Erythroblast (primary cell): ENCODE measurements around the gene GAB4.
"Not testable (repeated sequence)": the region's sequence is repeated elsewhere in the genome, so short reads cannot be mapped to it uniquely, and the experiment has no call there.

Source experiments
- DNase-seq, 2 experiments: peaks; one replicate each; lab custom pipeline; 2025; lab: John Stamatoyannopoulos, UW
- GATA1 ChIP-seq: IDR thresholded peaks from 2 replicates; pipeline ENCODE4 v1.6.1; 2011; ENCODE audit warnings: low read depth, mild to moderate bottlenecking, control low read depth, low read length, moderate library complexity
- POLR2A ChIP-seq: IDR thresholded peaks from 2 replicates; pipeline ENCODE4 v1.6.1; 2011; ENCODE audit warnings: mild to moderate bottlenecking, low read length

GAB4 gene, protein sequence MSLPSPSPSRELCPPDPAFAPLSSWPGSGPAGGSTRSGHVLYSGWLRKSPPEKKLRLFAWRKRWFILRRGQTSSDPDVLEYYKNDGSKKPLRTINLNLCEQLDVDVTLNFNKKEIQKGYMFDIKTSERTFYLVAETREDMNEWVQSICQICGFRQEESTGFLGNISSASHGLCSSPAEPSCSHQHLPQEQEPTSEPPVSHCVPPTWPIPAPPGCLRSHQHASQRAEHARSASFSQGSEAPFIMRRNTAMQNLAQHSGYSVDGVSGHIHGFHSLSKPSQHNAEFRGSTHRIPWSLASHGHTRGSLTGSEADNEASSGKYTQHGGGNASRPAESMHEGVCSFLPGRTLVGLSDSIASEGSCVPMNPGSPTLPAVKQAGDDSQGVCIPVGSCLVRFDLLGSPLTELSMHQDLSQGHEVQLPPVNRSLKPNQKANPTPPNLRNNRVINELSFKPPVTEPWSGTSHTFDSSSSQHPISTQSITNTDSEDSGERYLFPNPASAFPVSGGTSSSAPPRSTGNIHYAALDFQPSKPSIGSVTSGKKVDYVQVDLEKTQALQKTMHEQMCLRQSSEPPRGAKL

DNA sequence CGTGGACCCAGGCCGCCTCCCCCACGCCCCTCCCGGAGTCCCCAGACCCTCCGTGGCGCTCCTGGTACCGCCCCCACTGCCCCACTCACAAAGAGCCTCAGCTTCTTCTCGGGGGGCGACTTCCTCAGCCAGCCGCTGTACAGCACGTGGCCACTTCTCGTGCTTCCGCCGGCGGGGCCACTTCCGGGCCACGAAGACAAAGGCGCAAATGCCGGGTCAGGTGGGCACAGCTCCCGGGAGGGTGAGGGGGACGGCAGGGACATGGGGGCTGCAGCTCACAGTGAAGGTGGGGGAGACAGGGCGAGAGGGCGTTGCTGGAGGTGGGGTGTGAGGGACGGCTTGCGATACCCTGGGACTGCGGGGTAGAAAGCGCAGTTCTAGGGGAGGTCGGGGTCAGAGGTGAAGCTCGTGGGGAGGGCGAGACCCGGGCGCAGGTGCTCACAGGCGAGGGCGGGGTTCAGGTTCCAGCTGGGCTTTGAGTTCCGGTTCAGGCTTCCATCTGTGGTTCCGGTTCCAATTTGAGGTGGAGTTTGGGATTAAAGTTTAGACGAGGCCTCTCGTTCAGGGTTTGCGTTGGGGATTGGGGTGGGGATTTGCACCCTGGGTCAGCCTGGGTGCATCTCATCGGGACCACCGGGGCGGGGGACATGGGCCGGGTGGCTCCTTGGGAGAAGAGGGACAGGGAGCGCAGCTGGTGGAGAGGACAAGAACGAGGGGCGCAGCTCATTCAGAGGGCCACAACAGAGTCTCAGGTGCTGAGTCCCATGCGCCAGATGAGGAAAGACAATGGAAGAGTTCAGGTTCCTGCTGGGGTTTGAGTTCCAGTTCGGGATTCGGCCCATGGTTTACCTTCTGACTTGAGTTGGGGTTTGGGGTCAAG lies at the start of gene GAB4:
GAB4 (minus strand) TSS at position 371 of the 880 bp plus-strand sequence; CDS start at position 263, 108 bp downstream.
- no peak for DNase-seq
- no peak for TF ChIP-seq GATA1
- no peak for TF ChIP-seq POLR2A

GRCh38 chr22:17056807-17057206 lies 48.8 kb upstream of the GAB4 start:
- TF ChIP-seq POLR2A (no peak), GATA1 (no peak)
- DNase-seq, result no peak

GRCh38 chr22:17056058-17056457 lies 48.0 kb upstream of the GAB4 start:
- TF ChIP-seq GATA1 (no peak), POLR2A (no peak)
- DNase-seq, result no peak

DNA sequence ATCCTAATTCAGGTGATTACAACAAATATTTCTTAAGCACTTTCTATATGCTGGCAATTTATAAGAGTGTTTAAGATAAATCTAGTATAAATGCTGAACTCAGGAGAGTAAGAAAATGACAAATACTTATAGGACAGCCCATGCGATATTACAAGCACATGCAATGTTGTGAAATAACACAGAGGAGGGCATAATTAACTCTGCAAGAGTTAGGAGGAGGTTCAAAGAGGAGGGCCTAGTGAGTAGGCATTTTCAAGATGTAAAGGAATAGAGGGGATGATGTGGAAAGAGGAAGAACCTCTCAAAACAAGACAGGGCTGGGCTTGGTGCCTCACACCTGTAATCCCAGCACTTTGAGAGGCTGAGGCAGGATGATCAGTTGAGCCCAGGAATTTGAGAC lies 39.6 kb upstream of the GAB4 start:
- no peak for DNase-seq

DNA sequence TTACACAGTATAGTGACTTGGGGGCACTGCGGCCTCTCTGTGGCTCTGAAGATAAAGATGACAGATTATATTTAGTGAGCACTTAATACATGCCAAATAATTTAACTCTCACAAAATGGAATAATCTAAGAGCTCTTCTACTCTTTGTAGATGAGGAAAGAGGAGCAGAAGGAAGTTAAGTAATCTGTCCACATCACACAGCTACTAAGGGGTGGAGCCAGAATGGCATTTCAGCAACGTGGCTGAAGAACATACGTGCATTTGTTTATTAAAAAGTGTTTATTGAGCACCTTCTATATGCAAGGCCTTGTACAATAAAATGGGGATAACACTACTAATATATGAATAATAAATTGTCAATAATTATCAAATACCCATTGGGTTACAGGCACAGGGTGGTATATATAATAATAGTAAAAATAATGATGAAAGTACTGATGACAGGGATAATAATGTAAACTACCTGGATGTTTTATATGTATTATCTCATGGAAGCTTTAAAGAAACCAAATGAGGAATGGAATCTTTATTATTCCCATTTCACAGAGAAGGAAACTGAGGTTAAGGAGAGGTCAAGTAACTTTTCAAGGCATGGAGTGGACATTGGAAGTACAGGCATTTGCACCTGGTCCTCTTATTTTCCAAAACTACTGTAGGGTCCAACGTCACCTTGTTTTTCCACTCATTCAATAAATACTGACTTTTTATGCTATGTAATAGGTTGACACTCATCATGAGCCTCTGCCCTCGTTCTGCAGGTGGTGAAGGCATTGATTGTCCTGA lies 38.7 kb upstream of the GAB4 start:
- no peak for DNase-seq
- TF ChIP-seq POLR2A, result no peak

More for the DNA sequence above, 39.6 kb upstream of the GAB4 start:
- TF ChIP-seq POLR2A (no peak), GATA1 (no peak)

DNA sequence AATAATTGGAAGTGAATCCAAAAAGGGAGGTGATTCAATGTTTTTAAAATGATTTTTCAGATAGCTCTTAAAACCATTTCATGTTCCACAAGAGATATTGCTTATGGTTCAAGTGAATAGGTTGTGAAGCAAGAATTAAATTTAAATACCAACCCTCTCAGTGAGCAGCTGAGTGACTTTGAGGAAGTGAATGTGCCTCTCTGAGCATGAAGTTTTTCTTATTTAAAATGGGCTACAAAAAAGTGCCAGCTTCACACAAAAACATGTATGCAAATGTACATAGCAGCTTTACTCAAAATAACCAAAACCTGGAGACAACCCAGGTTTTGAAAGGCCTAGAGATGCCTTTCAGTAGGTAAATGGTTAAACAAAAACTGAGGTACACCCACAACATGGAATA lies 35.5 kb upstream of the GAB4 start:
- TF ChIP-seq GATA1 (no peak), POLR2A (no peak)

DNA sequence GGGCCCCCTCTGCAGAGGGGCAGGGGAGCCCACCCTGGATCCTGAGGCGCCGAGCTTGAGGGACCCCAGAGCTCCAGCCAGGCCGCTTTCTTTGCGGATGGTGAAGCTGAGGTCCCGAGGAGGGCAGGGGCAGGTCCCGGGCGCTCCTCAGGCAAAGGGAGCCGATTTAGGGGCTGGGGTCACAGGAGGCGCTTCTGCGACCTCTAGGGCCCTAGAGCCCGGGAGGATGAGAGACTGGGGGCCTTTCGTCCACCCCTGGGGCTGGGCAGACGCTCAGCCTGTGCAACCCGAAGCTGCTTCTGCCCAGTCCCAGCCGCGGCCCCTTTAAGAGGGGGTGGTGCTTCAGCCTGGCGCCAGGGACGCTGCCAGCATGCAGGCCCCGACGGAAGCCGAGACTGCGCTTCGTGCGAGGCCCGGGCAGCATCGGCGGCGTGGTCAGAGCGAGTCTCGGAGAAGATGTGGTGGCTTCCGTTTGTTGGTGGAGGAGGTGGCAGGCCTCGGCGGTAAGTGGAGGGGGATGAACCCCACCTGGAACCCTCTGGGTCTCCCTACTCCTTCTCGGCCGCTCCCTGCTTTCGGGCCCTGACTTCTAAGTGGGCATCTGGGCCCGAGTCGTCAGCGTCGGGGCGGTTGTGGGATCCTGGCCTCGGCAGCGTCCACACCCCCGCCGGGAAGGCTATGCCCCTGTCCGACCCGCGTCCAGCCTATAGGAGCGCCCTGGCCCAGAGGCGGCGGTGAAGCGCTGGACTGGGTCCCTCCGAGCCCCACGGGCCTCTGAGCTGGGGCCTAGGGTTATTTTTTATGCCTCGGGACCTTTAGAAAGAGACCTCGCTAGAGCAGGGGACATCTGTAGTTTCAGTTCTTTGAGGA lies 29.1 kb upstream of the GAB4 start:
- DNase-seq, result not testable (repeated sequence)

More for the DNA sequence above, 35.5 kb upstream of the GAB4 start:
- DNase-seq, result no peak

GRCh38 chr22:17035976-17036841 lies 28.2 kb upstream of the GAB4 start:
- DNase-seq, result not testable (repeated sequence)

GRCh38 chr22:17035246-17035645 lies 27.2 kb upstream of the GAB4 start:
- TF ChIP-seq GATA1 (no peak), POLR2A (no peak)
- no peak for DNase-seq

DNA sequence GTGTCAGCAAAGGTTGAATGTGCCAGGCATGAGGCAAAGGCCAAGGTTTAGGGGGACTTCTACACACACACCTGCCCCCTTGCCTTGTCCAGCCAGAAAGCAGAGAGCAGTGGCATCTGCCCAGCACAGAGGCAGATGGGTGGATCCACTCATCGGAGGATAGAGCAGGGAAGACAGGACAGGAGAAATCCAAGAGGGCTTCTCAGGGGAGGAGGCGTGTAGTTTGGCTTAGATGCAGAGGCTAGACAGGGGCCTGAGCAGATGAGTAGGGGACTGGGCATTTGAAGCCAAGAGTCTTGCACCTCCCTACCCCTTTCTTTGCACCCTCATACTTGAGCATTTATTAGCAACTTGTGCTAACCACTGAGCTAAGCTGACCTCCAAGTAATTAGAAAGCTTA lies 26.5 kb upstream of the GAB4 start:
- DNase-seq, result not testable (repeated sequence)

DNA sequence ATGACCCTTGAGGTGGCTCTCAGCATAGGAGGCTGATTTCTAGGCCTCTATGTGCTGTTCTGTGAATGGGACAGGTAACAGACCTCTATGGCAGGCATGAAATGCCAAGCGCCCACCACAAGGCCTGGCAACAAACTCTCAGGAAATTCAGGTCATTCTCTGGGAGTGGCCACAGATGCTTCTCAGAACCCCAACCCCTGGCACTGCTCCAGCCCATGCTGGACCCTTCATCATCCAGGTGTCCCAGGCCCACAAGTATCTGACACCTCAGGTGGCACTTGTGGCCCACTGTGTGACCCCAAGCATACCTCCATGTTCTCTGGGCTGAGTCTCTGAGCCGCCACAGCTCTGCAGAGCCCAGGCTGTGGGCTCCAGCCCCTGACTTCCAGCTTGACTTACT lies 24.3 kb upstream of the GAB4 start:
- DNase-seq, result not testable (repeated sequence)

- DNase-seq, result not testable (repeated sequence)
Measured at GRCh38 chr22:17024380-17024779, 16.4 kb upstream of the GAB4 start.

GRCh38 chr22:17015552-17015951 lies 7.5 kb upstream of the GAB4 start:
- DNase-seq, result not testable (repeated sequence)

DNA sequence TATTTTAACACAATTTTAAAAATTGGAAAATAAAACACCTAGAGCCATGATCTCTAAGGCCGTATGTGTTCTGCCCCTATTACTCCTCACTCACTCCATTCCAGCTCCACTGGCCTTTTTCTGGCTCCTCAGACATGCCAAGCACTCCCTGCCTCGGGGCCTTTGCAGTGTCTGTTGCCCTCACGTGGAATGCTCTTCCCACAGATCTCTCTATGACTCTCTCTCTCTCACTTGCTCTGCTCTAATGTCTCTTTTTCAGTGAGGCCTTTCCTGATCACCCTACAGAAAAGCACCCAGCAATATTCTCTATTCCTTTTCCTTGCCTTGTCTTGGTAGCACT lies 6.0 kb upstream of the GAB4 start:
- DNase-seq, result not testable (repeated sequence)
